Measurements from ENCODE around the gene IGFBPL1.
A peak's percentile ranks its signal among the peaks of the same experiment; 100 is the strongest.

IGFBPL1 gene

GRCh38 chr9:38439916-38440301 lies 15.7 kb upstream of the IGFBPL1 start:
- H3K4me3 ChIP-seq (ENCODE audit: low read depth, low read length), result no peak overlapping the region
- no peak for DNase-seq (ENCODE audit: low read depth)
- in situ Hi-C loops (cut with HindIII; ENCODE audit: low sequenced_read_pairs), result no loop called here
- TF ChIP-seq CTCF (IDR thresholded peaks at IDR 0.05; ENCODE audit: low read depth, low read length, missing control alignments), result no peak

DNA sequence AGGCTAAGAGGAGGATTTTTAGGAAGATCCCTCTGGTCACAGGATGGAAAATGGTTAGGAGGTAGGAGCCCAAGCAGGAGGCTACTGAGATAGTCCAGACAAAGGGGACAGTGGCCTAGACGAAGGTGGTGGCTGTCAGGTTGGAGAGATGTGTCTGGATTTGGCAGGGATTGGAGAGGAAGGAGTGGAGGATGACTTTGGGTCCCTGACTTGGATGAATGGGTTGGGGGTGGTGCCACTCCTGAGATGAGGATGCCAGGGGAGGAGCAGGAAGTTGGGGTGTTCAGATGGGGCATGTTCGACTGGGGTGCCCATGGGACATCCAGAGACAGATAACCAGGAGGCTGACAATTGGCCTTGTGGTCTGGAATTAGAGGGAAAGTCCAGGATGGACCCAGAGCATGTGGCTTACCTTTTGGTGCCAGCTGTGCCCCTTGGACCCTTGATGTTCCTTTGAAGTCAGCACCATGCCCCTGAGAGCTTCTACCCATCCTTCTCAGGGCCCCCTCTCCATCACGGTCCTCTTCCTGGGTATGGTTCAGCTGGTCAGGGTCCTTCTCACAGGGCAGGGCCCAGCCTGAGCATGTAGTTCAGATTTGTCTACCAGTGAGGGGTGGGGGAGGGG lies 15.1 kb upstream of the IGFBPL1 start:
- no peak for TF ChIP-seq CTCF (IDR thresholded peaks at IDR 0.05; ENCODE audit: low read depth, low read length, missing control alignments)
- no peak for DNase-seq (ENCODE audit: low read depth)
- in situ Hi-C loops (cut with HindIII; ENCODE audit: low sequenced_read_pairs), result no loop called here
- H3K4me3 ChIP-seq (ENCODE audit: low read depth, low read length), result no peak overlapping the region

GRCh38 chr9:38437193-38437823 lies 13.1 kb upstream of the IGFBPL1 start:
- peak; percentile 32 for DNase-seq (ENCODE audit: low read depth)
- no peak overlapping the region for H3K4me3 ChIP-seq (ENCODE audit: low read depth, low read length)
- in situ Hi-C loops (cut with HindIII; ENCODE audit: low sequenced_read_pairs), result no loop called here
- TF ChIP-seq CTCF (IDR thresholded peaks at IDR 0.05; ENCODE audit: low read depth, low read length, missing control alignments), result no peak

DNA sequence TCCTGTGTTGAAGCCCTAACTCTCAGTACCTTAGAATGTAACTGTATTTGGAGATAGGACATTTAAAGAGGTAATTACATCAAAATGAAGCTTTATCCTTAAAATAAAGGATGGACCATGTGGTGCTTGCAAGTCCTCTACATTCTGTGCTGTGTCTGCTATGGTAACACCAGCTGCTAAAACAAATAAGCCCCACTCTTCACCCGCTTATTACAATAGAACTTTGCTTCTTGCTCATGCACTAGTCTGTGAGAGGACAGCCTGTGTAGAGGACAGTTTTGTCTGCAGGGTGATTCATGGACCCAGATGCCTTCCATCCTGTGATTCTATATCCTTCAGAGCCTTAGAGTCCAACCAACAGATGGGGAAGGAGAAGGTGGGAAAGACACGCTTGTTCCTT lies 12.5 kb upstream of the IGFBPL1 start:
- in situ Hi-C loops (cut with HindIII; ENCODE audit: low sequenced_read_pairs), result no loop called here
- TF ChIP-seq CTCF (IDR thresholded peaks at IDR 0.05; ENCODE audit: low read depth, low read length, missing control alignments), result no peak
- DNase-seq (ENCODE audit: low read depth), result no peak
- H3K4me3 ChIP-seq (ENCODE audit: low read depth, low read length), result no peak overlapping the region

DNA sequence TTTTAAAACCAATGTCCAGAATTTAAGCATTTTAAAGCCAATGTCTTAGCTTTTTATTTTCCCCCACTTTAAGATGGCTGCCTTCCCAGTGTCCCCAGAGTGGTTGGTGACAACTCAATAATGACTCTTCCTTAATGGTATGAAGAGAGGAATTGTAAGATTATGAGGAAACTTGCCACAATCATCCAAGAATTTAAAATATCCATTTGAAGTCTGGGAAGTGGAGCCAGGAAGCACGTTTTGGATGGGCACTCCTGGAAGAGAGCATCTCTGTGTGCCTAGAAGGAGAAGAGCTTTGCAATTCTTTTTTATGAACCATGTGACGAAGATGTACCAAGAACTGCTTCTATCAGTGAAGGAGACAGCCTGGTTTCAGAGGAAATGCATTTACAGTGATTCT lies 11.3 kb upstream of the IGFBPL1 start:
- in situ Hi-C loops (cut with HindIII; ENCODE audit: low sequenced_read_pairs), result no loop called here
- TF ChIP-seq CTCF (IDR thresholded peaks at IDR 0.05; ENCODE audit: low read depth, low read length, missing control alignments), result no peak
- no peak for DNase-seq (ENCODE audit: low read depth)
- H3K4me3 ChIP-seq (ENCODE audit: low read depth, low read length), result no peak overlapping the region

DNA sequence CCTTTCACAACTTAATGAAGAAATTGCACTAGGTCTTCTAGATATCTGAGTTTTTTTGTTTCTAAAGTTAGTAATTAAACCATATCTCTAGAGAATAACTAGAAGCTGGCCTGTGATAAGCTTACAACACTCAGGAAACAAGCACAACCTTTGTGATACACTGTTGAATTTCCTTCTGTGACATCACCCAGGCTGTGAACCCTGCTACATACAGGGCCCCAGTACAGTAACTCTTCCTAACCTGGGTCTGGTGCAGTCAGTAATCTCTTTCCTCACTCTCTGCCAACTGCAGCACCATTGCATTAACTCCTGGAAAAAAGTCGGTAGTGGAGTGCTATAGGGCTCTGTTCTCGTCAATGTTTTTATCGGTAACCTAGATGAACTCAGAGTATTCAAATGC lies 10.6 kb upstream of the IGFBPL1 start:
- no peak overlapping the region for H3K4me3 ChIP-seq (ENCODE audit: low read depth, low read length)
- in situ Hi-C loops (cut with HindIII; ENCODE audit: low sequenced_read_pairs), result no loop called here
- TF ChIP-seq CTCF (IDR thresholded peaks at IDR 0.05; ENCODE audit: low read depth, low read length, missing control alignments), result no peak
- DNase-seq (ENCODE audit: low read depth), result no peak

Measured in astrocyte of the cerebellum (primary cell).